ENCODE results near the gene C10orf62. TPM values are rescaled to one million over a fixed set of nuclear protein-coding genes. Genes with fewer than 3 reads are reported as not detected.
"Not testable (repeated sequence)": the region's sequence is repeated elsewhere in the genome, so short reads cannot be mapped to it uniquely, and the experiment has no call there.

The C10orf62 gene, protein sequence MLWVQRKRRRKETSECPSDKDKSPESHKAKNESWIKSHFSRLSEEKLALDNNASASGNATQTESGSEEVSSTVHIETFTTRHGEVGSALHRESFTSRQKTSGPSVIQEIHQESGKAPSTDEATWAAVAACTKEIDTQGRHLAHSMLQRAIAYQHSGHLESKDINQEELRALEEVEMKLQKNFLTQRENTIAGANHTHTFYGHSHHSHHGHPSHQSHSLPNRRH
- not detected for polyA plus RNA-seq (2013, experiment 1 of 2; ENCODE audit: insufficient read length)
- not detected for polyA plus RNA-seq (2013, experiment 2 of 2; ENCODE audit: insufficient read length)

DNA sequence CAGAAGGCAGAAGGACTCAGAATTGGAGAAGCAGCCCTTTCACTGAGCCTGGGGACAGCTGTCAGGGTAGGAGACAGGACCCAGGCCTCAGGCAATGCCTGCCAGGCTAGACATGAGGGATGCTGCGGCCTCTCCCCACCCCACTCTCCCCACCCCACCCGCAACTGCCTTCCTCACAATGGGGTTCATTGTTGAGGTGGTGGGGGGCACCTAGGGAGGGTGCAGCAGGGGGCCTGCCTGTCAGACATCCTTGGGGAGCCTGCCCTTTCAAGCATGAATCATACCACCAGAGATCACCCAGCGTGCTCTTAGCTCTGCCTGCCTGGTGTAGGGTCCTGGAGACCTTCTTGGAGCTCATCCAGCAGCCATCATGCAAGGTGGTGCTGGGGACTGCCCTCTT lies at the start of gene C10orf62:
Gene C10orf62, plus strand, starts transcription at position 243 of the 400 bp plus-strand sequence. CDS start 177 bp downstream, outside the sequence.
- DNase-seq: no peak

DNA sequence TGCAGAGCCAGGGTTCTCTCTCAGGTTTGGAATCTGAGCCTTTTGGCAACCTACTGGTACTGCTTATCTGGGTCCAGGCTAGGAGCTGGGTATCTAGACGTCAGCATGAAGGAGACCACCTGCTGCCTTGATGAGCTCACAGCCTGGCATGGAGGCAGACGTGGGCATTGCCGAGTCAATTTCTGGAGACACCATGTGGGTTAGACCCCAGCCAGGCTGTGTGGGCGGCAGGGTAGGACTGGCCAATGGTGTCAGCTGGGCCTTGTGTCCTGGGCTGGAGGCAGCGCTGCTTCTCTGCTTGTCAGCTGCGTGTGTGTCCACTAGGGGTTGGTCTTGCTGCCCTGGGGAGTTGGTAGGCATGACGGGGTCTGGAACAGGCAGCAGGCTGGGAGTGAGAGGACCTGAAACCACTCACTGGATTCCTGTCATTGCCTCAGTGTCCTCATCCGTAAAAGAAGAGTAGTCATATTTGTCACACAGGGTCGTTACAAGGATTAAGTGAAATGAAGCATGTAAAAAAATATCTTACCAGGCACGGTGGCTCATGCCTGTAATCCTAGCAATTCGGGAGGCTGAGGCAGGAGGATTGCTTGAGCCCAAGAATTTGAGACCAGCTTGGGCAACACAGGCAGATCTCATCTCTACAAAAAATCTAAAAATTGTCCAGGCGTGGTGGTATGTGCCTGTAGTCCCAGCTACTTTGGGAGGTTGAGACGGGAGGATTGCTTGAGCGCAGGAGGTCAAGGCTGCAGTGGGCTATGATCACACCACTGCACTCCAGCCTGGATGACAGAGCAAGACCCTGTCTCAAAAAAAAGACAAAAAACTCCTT lies 48.6 kb upstream of the C10orf62 start:
- no peak for DNase-seq

- DNase-seq: peak; percentile 91
Observed at GRCh38 chr10:97542169-97543024, 47.1 kb upstream of the C10orf62 start.

DNA sequence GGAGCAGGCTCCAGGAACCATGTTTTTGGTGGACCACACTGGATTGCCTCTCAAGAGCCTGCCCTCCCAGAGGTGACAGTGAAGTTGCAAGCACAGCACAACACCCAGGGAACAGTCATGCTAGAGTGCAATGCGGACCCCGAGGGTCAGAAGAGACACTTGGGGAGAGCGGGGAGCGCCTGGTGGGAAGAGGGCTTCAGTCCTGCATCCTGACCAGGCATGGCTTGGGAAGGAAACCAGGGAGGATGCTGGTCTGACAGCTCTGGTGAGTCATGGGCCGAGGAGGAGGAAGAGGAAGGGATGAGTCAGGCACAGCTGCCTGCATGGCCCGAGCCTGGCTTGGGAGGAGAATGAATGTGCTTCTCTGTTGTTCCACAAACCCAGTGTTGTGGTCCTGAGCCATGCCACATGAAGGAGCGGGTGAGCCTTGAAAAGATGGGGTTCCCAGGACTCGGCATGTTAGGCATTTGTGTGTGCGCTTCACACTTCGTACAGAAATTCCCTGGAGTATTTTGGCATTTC lies 46.4 kb upstream of the C10orf62 start:
- DNase-seq: peak; percentile 96

GRCh38 chr10:97546456-97547270 lies 42.9 kb upstream of the C10orf62 start:
- DNase-seq: no peak

DNA sequence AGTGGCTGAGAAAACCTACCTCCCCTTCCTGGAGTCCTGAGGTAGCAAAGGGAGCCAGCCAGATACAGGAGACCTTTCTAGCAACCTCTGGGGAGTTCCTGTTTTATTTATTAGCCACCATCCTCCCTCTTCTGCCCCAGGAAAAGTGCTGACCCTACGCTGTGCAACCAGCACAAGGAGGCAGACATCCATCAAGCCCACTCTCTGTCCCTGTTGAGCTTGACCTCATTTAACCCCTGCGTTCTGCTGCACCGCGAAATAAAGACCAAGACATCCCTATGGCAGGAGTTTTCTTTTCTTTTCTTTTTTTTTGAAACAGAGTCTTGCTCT lies 42.3 kb upstream of the C10orf62 start:
- no peak for DNase-seq

DNA sequence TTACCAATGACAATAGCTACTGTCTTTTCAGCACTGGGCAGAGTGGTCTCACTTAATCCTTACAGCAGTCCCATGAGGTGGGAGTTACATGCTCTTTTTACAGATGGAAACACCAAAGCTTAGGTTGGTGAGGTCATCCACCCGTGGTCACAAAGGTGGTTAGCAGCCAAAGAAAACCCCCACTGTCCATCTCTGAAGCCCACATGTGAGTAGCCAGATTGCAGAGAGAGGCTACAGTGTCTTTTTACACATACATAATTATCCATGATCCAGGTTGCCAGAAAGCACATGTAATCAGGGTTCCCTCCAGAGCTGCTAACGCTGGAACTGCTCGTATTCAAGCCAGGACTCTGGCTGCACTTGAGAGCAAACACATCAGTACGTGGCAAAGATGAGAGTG lies 41.6 kb upstream of the C10orf62 start:
- DNase-seq: no peak

DNA sequence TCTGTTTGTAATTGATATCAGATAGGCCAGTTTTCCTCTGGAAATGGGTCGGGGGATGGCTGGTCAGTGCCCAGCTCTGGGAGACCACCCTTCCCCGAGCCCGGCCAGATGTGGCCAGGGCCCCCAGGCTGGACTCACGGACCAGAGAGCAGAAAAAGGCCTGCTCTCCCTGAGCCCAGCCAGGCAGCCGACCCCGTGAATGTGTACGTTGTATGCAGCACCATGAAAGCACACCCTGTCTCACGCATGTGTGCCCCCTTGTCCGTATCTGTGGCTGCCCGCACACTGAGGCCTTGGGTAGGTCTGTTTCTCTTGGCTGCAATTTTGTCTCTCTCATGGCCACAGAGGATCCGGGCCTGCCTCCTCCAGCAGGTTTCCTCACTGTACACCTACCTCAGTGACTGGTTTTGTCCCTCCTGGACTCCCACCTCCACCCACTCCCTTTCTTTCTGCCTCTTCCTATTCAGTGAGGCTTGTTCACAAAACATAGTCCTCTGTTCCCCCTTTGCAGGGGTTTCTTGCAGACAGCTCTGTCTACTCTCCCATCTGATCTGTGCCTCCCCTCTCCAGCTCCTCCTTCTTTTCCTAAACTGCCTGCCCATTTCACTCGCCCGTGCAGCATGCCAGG lies 40.6 kb upstream of the C10orf62 start:
- no peak for DNase-seq

DNA sequence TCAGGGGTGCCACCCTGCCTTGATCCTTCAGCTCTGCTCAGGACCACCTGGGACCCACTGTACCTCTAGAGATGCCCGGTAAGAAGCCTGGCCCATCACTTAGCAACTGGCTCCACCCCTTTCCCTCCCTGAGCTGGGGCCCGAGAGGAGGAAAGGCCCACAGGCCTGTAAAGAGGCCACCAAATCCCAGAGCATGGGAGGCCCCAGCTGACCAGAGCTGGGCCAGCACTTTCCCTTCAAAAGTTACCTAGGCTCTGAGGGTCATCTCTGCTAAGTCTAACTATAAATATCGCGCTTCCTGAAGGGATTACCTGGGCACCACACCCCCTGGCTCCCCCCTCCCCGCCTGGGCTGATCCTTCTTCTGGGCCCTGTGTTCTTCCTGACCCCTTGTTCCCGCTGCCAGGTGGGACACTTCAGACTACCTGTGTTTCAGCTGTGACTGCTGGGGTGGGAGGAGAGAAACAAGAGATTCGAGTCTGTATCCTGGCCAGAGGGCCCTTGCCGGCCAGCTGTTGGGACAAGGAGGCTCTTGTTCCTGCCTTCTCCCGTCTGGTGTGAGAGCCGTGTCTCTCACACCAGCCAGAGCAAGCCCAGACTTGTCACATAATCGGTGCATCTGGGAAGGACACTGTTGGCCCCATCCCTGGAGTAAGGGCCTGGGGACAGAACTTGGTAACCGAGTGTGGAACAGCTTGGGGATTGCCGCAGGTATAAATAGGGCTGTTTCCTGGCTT lies 39.8 kb upstream of the C10orf62 start:
- DNase-seq: no peak

- DNase-seq: no peak
Observed at GRCh38 chr10:97550336-97551149, 39.0 kb upstream of the C10orf62 start.

GRCh38 chr10:97551271-97551670 lies 38.2 kb upstream of the C10orf62 start:
- no peak for DNase-seq

GRCh38 chr10:97553575-97554031 lies 35.9 kb upstream of the C10orf62 start:
- peak; percentile 70 for DNase-seq

DNA sequence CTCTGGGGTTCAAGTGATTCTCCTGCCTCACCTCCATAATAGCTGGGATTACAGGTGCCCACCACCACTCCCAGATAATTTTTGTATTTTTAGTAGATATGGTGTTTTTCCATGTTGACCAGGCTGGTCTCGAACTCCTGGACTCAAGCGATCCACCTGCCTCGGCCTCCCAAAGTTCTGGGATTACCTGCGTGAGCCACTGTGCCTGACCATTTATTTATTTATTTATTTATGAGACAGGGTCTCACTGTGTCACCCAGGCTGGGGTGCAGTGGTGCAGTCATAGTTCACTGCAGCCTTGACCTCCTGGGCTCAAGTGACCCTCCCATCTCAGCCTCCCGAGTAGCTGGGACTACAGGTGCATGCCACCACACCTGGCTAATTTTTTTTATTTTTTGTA lies 35.2 kb upstream of the C10orf62 start:
- DNase-seq: not testable (repeated sequence)

DNA sequence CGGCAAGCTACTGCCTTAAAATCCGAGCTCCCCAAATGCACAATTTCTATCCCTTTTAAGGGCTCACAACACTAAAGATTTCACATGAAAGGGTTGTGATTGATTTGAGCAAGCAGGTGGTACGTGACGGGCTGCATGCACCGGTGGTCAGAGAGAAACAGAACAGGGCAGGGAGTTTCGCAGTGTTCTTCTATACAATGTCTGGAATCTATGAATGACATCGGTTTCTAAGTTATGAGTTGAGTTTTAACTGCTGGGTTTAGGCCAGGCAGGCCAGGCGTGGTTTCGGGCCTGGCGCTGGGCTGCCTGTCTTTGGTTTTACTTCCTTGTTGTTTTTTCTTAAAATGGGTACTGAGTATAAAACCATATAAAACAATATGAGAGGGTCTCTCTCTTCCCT lies 34.0 kb upstream of the C10orf62 start:
- DNase-seq: not testable (repeated sequence)

GRCh38 chr10:97560731-97561381 lies 28.7 kb upstream of the C10orf62 start:
- DNase-seq: not testable (repeated sequence)

GRCh38 chr10:97561386-97562077 lies 28.0 kb upstream of the C10orf62 start:
- not testable (repeated sequence) for DNase-seq

- DNase-seq: not testable (repeated sequence)
Observed at GRCh38 chr10:97562329-97562728, 27.2 kb upstream of the C10orf62 start.

DNA sequence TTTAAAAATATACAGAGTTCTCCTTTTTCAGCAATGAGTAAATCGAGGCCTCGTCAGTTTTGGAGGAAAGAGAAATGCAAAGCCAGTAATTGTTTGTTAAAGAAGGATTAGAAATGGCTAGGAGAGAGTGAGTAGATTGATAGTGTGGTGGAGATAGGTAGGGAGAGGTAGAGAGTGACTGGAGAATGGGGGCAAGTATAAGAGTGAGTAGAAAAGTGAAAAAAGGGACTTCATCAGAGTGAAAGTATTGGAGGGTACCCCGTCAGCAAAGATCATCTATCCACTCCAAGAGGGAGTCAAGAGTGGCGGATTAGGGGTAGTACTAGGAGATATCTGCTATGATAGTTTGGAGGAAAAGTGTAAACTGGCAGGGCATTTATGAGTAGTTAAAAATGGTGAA lies 26.2 kb upstream of the C10orf62 start:
- no peak for DNase-seq
